GM23338 (cell line): ENCODE measurements around the gene ID3.

Experiments used
- CREB1 ChIP-seq: fragments of 250-450 bp; sonication (Bioruptor Pico); IDR thresholded peaks from 2 replicates; pipeline ENCODE4 v1.5.0; 2020; ENCODE audit warnings: low read depth, mild to moderate bottlenecking, moderate library complexity
- CTCF ChIP-seq, 2 experiments: fragments of 200-600 bp in 1 of 2; sonication (generic) in 1 of 2; conservative IDR thresholded peaks; 2 replicates each; pipeline versions ENCODE4 v1.5.1 to v1.6.1; 2016 to 2017; ENCODE audit warnings: antibody characterized with exemption in 2 of 2, low read depth in 2 of 2, mild to moderate bottlenecking in 2 of 2, moderate library complexity in 1 of 2
- EZH2 ChIP-seq: fragments of 200-600 bp; sonication (generic); IDR thresholded peaks from one replicate; pipeline ENCODE4 v1.8.0; 2017; ENCODE audit warnings: antibody characterized with exemption, mild to moderate bottlenecking, low read depth; ENCODE audit not compliant: unreplicated experiment
- EZH2phosphoT487 ChIP-seq: fragments of 200-600 bp; sonication (generic); IDR thresholded peaks from one replicate; pipeline ENCODE4 v1.8.1; 2018; ENCODE audit warnings: antibody characterized with exemption; ENCODE audit not compliant: unreplicated experiment
- JUNB ChIP-seq: IDR thresholded peaks from one replicate; pipeline ENCODE4 v1.6.1; 2016; ENCODE audit warnings: antibody characterized with exemption; ENCODE audit not compliant: unreplicated experiment
- NANOG ChIP-seq: IDR thresholded peaks from 2 replicates; pipeline ENCODE4 v1.6.1; 2016; ENCODE audit warnings: antibody characterized with exemption, borderline replicate concordance
- POLR2AphosphoS5 ChIP-seq: IDR thresholded peaks from 2 replicates; pipeline ENCODE4 v1.6.1; 2016; ENCODE audit warnings: antibody characterized with exemption, low read depth
- STAT1 ChIP-seq: IDR thresholded peaks from one replicate; pipeline ENCODE4 v1.6.1; 2016; ENCODE audit warnings: antibody characterized with exemption; ENCODE audit not compliant: unreplicated experiment
- ZNF114 ChIP-seq: fragments of 250-450 bp; sonication (Bioruptor Pico); IDR thresholded peaks from 2 replicates; pipeline ENCODE4 v1.5.0; 2020; ENCODE audit warnings: mild to moderate bottlenecking, moderate library complexity
- ZNF331 ChIP-seq: fragments of 250-450 bp; sonication (Bioruptor Pico); IDR thresholded peaks from 2 replicates; pipeline ENCODE4 v1.5.0; 2020; ENCODE audit warnings: low read depth, mild to moderate bottlenecking, moderate library complexity
- TF ChIP-seq, protein P1 (sequence below): IDR thresholded peaks from one replicate; pipeline ENCODE4 v1.6.1; 2018; ENCODE audit warnings: antibody characterized with exemption; ENCODE audit not compliant: unreplicated experiment
- TF ChIP-seq, protein P2 (sequence below): IDR thresholded peaks from 2 replicates; pipeline ENCODE4 v1.6.1; 2016; ENCODE audit warnings: antibody characterized with exemption

- no peak for TF ChIP-seq CTCF (conservative IDR thresholded peaks at IDR 0.05; ENCODE audit: low read depth in 2 of 2)
- TF ChIP-seq POLR2AphosphoS5, result no peak
- TF ChIP-seq JUNB, result no peak
- TF ChIP-seq CREB1, result no peak
- no peak for TF ChIP-seq EZH2
- TF ChIP-seq, protein P1, sequence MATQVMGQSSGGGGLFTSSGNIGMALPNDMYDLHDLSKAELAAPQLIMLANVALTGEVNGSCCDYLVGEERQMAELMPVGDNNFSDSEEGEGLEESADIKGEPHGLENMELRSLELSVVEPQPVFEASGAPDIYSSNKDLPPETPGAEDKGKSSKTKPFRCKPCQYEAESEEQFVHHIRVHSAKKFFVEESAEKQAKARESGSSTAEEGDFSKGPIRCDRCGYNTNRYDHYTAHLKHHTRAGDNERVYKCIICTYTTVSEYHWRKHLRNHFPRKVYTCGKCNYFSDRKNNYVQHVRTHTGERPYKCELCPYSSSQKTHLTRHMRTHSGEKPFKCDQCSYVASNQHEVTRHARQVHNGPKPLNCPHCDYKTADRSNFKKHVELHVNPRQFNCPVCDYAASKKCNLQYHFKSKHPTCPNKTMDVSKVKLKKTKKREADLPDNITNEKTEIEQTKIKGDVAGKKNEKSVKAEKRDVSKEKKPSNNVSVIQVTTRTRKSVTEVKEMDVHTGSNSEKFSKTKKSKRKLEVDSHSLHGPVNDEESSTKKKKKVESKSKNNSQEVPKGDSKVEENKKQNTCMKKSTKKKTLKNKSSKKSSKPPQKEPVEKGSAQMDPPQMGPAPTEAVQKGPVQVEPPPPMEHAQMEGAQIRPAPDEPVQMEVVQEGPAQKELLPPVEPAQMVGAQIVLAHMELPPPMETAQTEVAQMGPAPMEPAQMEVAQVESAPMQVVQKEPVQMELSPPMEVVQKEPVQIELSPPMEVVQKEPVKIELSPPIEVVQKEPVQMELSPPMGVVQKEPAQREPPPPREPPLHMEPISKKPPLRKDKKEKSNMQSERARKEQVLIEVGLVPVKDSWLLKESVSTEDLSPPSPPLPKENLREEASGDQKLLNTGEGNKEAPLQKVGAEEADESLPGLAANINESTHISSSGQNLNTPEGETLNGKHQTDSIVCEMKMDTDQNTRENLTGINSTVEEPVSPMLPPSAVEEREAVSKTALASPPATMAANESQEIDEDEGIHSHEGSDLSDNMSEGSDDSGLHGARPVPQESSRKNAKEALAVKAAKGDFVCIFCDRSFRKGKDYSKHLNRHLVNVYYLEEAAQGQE, result no peak
- no peak for TF ChIP-seq ZNF114 (CRISPR knock-in tag)
- TF ChIP-seq EZH2phosphoT487, result no peak
- no peak for TF ChIP-seq ZNF331
- no peak for TF ChIP-seq STAT1
- TF ChIP-seq, protein P2, sequence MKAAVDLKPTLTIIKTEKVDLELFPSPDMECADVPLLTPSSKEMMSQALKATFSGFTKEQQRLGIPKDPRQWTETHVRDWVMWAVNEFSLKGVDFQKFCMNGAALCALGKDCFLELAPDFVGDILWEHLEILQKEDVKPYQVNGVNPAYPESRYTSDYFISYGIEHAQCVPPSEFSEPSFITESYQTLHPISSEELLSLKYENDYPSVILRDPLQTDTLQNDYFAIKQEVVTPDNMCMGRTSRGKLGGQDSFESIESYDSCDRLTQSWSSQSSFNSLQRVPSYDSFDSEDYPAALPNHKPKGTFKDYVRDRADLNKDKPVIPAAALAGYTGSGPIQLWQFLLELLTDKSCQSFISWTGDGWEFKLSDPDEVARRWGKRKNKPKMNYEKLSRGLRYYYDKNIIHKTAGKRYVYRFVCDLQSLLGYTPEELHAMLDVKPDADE, result no peak
- TF ChIP-seq NANOG, result no peak
Observed at GRCh38 chr1:23517581-23517980, 41.7 kb downstream of the ID3 start.
